Subcutaneous adipose tissue (tissue), 4 donors: Measurements from ENCODE around the gene ACRBP. TPM values are rescaled to one million over a fixed set of nuclear protein-coding genes. Genes with fewer than 3 reads are reported as not detected.

Experiments
- CTCF ChIP-seq: fragments of 450-650 bp; IDR thresholded peaks from one replicate; pipeline ENCODE4 v1.5.1; 2016; ENCODE audit warnings: low read depth, mild to moderate bottlenecking, control low read depth, antibody characterized with exemption, moderate library complexity
- total RNA-seq, 4 donors: library from RNA; depleted of rRNA; stranded (reverse); fragments of >200 nt; gene quantifications; one replicate each; pipeline ENCODE4 v1.1.0, GENCODE V29; 2016

The ACRBP gene
- total RNA-seq, 4 donors from 2014 or later: 2.4 to 4.9 (median 2.4) TPM; not detected in 1

- no peak for TF ChIP-seq CTCF
These were observed 33.3 kb downstream of the ACRBP start for GRCh38 chr12:6613776-6614512.

GRCh38 chr12:6613015-6613775 is 34.0 kb downstream of the ACRBP start:
- no peak for TF ChIP-seq CTCF

- no peak for TF ChIP-seq CTCF
These were observed 34.6 kb downstream of the ACRBP start for GRCh38 chr12:6612652-6613014.

GRCh38 chr12:6612247-6612646 is 35.0 kb downstream of the ACRBP start:
- TF ChIP-seq CTCF: no peak

GRCh38 chr12:6608592-6609281 is 38.5 kb downstream of the ACRBP start:
- TF ChIP-seq CTCF: no peak

- no peak for TF ChIP-seq CTCF
These were observed 39.3 kb downstream of the ACRBP start for GRCh38 chr12:6607751-6608591.
